ENCODE data around the gene OR10G3. TPM values are rescaled to one million over a fixed set of nuclear protein-coding genes. Genes with fewer than 3 reads are reported as not detected.

OR10G3 gene
- total and polyA plus RNA-seq, 2 of the 4 experiments (the other 2 are of a cell fraction): not detected

DNA sequence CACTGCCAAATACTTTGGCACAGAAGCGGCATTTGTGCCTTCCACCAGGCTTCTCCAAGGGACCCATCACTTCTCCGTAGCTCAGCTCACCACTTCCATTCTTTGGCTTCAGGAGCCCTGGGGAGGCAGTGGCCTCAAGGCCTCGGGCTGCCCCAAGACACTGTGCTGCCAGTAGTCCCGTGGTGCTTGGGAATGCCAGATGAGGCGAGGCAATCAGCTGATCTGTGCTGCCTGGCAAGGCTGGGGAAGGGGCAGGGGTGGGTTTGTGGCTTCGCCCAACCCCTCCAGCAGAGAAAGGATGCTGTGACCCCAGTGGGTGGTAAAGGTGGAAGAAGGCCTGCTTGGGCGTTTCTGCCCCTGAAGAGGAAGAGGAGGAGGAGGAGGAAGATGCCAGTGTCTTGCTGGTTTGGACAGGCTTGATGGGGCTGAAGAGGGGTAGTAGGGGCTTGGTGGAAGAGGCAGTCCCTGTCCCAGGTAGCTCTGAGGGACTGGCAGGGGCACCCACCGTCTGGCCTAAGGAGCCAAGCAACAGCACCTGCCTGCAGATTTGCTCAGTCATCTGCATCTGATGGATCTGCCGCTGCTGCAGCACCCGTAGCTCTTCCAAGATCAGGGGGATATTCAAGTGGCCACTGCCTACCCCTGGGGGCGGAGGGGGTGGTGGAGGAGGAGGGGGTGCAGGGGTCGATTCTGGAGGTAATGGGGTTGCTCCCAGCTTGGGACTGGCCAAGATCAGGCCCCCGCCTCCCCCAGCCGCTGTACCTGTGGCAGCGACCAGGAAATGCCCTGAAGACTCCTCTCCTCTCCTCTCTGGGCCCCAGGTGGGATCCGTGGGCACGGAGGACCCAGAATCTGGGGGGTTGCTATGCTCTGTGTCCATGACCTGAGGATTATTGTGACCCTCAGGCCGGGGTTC lies 55.0 kb downstream of the OR10G3 start:
- Histone ChIP-seq H2BK15ac (ENCODE audit: low read depth, low read length) (no peak overlapping the region), H2AK9ac (replicated peaks; ENCODE audit: low read depth, low read length, poor library complexity) (peak overlapping the region; percentile 93), H3K27ac (ENCODE audit: insufficient read depth, low read length) (peak overlapping the region; percentile 66; the same call in 1 of the 2 replicates), H2BK5ac (ENCODE audit: low read depth, low read length, poor library complexity, severe bottlenecking) (no peak overlapping the region), H2AFZ (replicated peaks; ENCODE audit: low read length, poor library complexity) (peak overlapping the region; percentile 96), H2BK120ac (ENCODE audit: low read depth, low read length) (no peak overlapping the region; the same call in 1 of the 2 replicates), H3K4me1 (ENCODE audit: control insufficient read depth, insufficient read depth, low read length) (peaks cover 4% of the 10 kb centered on the region), H3K9me1 (ENCODE audit: insufficient read depth, low read length) (peaks cover 4% of the 10 kb centered on the region), H3K4me3 (ENCODE audit: insufficient read depth, low read depth, low read length) (peak overlapping the region; percentile 100), H3K23ac (ENCODE audit: low read depth, low read length) (0 out of 2 replicates have a peak overlapping the region, but pooled peaks have one; percentile 85), H3K4ac (ENCODE audit: low read depth, low read length) (peak overlapping the region; percentile 72; the same call in 1 of the 2 replicates), H3K9ac (ENCODE audit: low read depth, low read length) (peak overlapping the region; percentile 90), H3K14ac (replicated peaks; ENCODE audit: low read depth, low read length) (peak overlapping the region; percentile 76), H2BK20ac (ENCODE audit: low read depth, low read length) (no peak overlapping the region), H3K79me1 (ENCODE audit: low read depth in 1 of 2, low read length in 2 of 2) (peaks cover 0 to 19% of the 10 kb centered on the region in 2 experiments; a peak in 2 of 4 replicates), H3K27me3 (ENCODE audit: control insufficient read depth, insufficient read depth, low read length) (peaks cover 3% of the 10 kb centered on the region), H3K36me3 (ENCODE audit: control insufficient read depth, insufficient read depth, low read length) (peaks cover 15% of the 10 kb centered on the region; the same call in 1 of the 2 replicates), H4K8ac (ENCODE audit: low read depth in 2 of 2, low read length in 2 of 2) (peak overlapping the region in 1 of 2 experiments; percentile 70; a peak in 2 of 4 replicates), H4K5ac (ENCODE audit: low read depth, low read length) (no peak overlapping the region; the same call in 1 of the 2 replicates), H2AK5ac (ENCODE audit: low read depth, low read length) (peak overlapping the region; percentile 43; the same call in 1 of the 2 replicates), H4K91ac (ENCODE audit: insufficient read depth, low read depth, low read length) (no peak overlapping the region; the same call in 1 of the 2 replicates), H4K20me1 (ENCODE audit: insufficient read depth, low read length) (no peaks in the 10 kb centered on the region; the same call in 1 of the 2 replicates), H3K4me2 (ENCODE audit: low read depth, low read length) (peak overlapping the region; percentile 95), H3K9me3 (ENCODE audit: control insufficient read depth, insufficient read depth, low read length) (no peaks in the 10 kb centered on the region), H3K18ac (ENCODE audit: low read depth, low read length) (no peak overlapping the region; the same call in 1 of the 2 replicates), H3K56ac (ENCODE audit: extremely low read depth, insufficient read depth, low read length) (no peak overlapping the region)
- no TSS peak for BruUV-seq (replicated peaks)
- no peak for ATAC-seq (ENCODE audit: low read depth)
- CTCF ChIA-PET: interaction anchor here (1.4 kb wide), 1 partner anchor 32 kb away, joined by 4 read pairs; no protein-coding TSS in a partner anchor
- no peak for DNase-seq
- dilution Hi-C loops (cut with HindIII; ENCODE audit: low sequenced_read_pairs, unreplicated experiment): no loop called here
- in situ Hi-C loops (cut with MboI; ENCODE audit: low sequenced_read_pairs): no loop called here
- intact Hi-C loops (cut with micrococcal nuclease): no loop called here
- POLR2A ChIA-PET (ENCODE audit: unreplicated experiment): no interaction called here
- 93% methylated on average over 3 of the region's 18 CpGs; no CpG with 5 or more reads in 1 of the 2 experiments for WGBS, 2 experiments (ENCODE audit: extremely low coverage in 2 of 2, insufficient read length in 1 of 2)
- no peak for TF ChIP-seq RCOR1 (IDR thresholded peaks at IDR 0.05; ENCODE audit: insufficient replicate concordance, low read length)
- TF ChIP-seq NFE2L2 (IDR thresholded peaks at IDR 0.05; ENCODE audit: low read depth, low read length): no peak
- no peak for TF ChIP-seq MXI1 (IDR thresholded peaks at IDR 0.05; ENCODE audit: borderline replicate concordance, low read depth, low read length)
- TF ChIP-seq FOS (IDR thresholded peaks at IDR 0.05; ENCODE audit: low read depth, low read length): no peak
- TF ChIP-seq RFX5 (IDR thresholded peaks at IDR 0.05; ENCODE audit: low read depth, low read length): no peak
- TF ChIP-seq, protein P1, sequence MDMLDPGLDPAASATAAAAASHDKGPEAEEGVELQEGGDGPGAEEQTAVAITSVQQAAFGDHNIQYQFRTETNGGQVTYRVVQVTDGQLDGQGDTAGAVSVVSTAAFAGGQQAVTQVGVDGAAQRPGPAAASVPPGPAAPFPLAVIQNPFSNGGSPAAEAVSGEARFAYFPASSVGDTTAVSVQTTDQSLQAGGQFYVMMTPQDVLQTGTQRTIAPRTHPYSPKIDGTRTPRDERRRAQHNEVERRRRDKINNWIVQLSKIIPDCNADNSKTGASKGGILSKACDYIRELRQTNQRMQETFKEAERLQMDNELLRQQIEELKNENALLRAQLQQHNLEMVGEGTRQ (IDR thresholded peaks at IDR 0.05; ENCODE audit: low read depth, low read length): no peak
- TF ChIP-seq RAD21 (IDR thresholded peaks at IDR 0.05; ENCODE audit: low read length): no peak
- TF ChIP-seq CTCF (conservative IDR thresholded peaks at IDR 0.05; ENCODE audit: low read depth, low read length): no peak
- no peak for TF ChIP-seq CEBPB (IDR thresholded peaks at IDR 0.05; ENCODE audit: low read depth, low read length)
- TF ChIP-seq SMC3 (IDR thresholded peaks at IDR 0.05; ENCODE audit: low read depth, low read length): no peak
- no peak for TF ChIP-seq CHD1 (IDR thresholded peaks at IDR 0.05; ENCODE audit: low read depth, low read length)
- TF ChIP-seq POLR2A (IDR thresholded peaks at IDR 0.05; ENCODE audit: low read depth, low read length): no peak
- TF ChIP-seq MAFK (IDR thresholded peaks at IDR 0.05; ENCODE audit: low read depth, low read length): no peak
